ENCODE data around the gene SCP2.

SCP2 gene, protein sequence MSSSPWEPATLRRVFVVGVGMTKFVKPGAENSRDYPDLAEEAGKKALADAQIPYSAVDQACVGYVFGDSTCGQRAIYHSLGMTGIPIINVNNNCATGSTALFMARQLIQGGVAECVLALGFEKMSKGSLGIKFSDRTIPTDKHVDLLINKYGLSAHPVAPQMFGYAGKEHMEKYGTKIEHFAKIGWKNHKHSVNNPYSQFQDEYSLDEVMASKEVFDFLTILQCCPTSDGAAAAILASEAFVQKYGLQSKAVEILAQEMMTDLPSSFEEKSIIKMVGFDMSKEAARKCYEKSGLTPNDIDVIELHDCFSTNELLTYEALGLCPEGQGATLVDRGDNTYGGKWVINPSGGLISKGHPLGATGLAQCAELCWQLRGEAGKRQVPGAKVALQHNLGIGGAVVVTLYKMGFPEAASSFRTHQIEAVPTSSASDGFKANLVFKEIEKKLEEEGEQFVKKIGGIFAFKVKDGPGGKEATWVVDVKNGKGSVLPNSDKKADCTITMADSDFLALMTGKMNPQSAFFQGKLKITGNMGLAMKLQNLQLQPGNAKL

DNA sequence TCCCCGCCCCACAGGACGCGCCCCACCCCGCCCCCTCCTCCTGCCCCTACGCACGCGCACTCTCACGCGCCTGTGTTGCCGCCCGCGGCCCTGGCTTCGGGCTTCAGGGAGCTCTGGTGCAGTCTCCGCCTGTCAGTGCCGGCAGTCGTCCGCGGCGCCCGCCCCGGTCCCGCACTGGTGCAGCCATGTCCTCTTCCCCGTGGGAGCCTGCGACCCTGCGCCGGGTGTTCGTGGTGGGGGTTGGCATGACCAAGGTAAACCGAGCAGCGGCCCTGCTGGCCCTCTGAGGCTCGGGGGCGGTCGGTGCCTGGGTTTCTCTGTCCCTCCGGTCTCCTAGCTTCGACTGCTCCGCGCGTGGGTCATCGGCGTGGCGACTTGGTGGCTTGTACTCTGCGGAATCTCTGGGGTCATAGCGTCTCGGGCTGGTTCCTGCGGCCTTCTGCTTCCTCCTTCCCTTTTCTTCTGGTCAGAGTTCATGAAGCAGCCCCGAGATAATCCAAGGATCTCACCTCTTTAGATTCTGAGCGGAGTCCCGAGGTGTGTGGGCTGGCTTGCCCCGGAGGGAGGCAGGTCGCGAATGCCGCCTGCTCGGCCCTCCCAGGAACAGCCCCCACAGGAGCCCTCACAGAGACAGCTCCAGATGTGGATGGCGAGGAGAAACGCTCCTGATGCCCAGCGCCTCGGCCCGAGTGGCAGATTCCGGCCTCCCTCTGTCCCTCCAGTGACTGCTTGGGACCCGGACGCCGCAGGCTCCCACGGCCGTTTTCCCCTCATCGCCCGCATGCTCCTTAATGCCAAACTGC, at the start of gene SCP2:
Gene SCP2, plus strand, starts transcription at position 65 of the 803 bp plus-strand sequence. Its CDS starts 121 bp downstream, at position 186.
- DNase-seq (ENCODE audit: low read depth, low spot score), result no peak

DNA sequence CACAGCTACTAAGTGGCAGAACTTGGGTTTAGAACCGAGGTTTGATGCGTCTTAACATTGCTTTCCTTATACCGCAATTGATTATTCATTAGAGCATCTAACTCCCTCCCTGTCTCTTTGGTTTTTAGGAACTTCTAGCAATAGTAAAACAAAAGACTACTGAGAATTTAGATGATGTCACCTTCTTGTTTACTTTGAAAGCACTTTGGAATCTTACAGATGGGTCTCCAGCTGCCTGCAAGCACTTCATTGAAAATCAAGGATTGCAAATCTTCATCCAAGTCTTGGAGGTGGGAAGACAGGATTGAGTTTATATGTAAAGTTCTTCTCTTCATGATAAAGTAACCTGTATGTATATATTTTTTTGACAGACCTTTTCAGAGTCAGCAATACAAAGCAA, 49.5 kb upstream of the SCP2 start:
- no peak for DNase-seq (ENCODE audit: low read depth, low spot score)

DNA sequence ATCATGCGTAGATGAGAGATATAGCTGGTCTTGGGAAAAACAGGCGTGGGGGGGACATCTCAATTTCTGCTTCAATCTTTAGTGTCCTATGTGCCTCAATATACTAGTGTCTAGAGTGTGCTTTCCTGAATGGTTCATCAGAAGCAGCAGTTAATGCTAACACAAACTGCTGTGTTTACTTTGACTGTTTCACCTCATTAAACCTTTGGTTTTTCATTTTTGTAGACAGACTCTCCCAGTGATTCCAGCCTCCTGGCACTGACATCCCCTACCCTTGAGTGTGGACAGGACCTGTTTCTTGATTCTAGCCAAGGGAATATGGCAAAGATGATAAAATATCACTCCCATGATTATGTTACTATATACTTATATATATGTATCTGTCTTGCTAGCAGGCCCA, 46.9 kb upstream of the SCP2 start:
- DNase-seq (ENCODE audit: low read depth, low spot score), result no peak

DNA sequence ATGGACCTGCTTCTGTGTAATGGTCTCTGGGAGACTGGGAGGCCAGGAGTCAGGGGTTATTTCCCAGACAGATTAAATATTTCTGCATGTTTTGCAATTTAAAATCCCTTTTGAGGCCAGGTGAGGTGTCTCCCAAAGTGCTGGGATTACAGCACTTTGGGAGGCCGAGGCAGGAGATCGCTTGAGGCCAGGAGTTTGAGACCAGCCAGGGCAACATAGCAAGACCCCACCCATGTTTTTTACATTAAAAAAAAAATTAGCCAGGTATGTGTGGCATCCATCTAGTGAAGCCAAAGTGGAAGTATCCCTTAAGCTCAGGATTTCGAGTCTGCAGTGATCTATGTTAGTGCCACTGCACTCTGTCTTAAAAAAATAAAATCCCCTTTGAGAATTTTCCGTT, 39.6 kb upstream of the SCP2 start:
- DNase-seq (ENCODE audit: low read depth, low spot score), result no peak

DNA sequence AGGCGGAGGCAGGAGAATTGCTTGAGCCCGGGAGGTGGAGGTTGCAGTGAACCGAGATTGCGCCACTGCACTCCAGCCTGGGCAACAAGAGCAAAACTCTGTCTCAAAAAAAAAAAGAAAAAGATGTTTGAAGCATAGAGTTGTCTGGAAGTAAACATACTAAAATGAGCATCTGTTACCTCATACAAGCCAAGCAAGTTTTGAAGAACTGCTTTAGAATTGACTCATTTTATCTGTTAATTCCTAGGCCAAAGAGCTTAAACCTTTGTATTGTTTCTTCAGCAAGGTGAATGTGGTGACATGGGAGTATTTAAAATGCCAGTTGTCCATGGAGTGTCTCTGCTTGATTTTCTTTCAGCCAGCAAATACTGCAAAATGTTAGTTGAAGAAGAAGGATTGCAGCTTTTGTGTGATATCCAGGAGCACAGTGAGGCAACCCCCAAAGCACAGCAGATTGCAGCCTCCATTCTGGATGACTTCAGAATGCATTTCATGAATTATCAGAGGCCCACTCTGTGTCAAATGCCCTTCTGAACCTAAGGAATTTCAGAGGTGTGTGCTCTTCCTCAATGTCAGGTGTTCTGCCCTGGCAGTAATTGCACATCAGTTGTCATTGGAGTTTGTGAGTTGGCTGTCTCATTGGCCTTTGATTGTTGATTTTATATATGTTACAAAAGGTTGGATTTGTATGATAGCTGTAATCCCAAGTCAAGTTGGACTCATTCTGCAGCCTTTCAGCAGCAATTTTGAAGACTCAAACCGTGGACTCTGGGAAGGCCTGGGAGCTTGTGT, 34.5 kb upstream of the SCP2 start:
- DNase-seq (ENCODE audit: low read depth, low spot score), result no peak

DNA sequence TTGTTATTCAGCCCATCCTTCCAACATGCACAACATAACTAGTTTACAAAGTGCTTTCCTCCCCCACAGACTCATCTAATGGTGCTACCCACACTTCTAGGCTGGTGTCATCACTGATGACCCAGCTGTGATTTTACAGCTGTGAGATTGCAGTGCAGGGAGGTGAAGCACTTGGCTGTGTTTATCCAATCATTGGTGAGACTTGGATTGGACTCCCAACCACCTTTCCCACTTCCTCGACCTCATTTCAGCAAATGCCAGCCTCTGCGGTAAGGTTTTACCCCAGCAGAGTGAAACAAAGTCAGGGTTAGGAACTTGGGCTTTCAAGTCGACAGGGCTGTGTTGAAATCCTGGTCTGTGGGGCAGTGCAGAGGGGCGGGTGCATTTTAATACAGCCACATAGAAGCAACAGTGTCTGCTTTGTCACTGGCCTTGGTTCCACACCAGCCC, 27.6 kb upstream of the SCP2 start:
- DNase-seq (ENCODE audit: low read depth, low spot score), result no peak

DNA sequence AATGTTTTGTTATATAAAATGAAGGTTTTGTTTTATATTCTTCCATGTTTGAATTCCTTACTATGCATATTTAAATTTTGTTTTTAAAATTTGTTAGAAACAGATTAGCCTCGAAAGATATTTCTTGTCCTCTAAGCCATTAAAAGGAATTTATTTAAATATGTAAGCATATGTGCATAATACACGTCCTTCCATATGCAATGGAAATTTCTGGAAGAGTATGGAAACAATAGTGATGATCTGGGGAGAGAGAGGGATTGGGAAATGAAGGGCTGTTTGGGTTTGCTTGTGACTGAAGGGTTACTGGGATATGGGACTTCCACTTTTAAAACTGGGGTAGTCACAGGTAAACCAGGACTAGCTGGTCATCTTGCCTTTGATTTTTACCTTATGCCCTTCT, 26.7 kb upstream of the SCP2 start:
- no peak for DNase-seq (ENCODE audit: low read depth, low spot score)

DNA sequence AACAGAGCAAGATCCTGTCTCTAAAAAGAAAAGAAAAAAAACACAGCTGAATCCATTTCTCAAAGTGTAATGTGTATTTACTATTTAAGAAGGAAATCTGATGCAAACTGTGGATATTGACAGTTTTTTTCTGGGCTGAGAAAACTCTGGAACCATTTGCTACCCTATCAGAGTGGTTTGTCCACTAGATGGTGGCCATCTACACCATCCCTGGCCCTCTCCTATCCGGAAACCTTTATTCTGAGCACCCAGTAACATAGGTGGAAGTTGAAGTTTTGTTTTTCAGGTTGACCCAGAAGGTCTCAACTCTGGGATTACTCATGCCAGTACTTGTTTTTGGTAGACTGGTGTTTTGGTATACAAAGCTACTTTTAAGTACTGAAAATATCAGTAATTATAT, 25.7 kb upstream of the SCP2 start:
- DNase-seq (ENCODE audit: low read depth, low spot score), result no peak

DNA sequence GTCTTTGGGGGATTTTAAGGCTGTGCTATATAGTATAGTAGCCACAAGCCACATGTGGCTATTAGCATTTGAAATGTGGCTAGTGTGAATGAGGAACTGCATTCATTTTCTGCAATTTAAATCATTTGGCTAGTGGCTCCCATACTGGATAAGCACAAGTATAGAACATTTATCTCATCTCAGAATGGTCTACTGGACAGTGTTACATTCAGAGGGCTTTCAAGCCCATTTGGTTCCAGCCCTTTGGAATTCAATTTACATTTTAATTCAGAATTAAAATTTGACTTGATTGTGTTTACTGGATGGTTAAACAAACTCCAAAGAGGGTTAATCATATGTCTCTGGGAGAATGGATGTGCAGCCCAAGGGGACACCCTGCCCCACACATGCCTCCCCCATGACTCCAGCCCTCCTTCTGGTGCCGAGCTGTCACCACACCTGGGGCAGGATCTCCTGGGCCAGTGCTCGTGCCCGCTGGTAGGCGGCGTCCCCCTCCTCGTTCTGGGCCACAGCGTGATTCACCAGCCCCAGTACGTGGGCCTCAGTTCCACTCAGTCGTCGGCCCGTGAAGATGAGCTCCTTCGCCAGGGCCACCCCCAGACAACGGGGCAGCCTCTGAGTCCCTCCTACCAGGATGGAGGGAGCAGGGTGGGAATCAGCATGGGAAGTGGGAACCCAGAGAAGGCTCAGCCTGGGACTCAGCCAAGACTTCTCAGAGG, 22.7 kb upstream of the SCP2 start:
- no peak for DNase-seq (ENCODE audit: low read depth, low spot score)

DNA sequence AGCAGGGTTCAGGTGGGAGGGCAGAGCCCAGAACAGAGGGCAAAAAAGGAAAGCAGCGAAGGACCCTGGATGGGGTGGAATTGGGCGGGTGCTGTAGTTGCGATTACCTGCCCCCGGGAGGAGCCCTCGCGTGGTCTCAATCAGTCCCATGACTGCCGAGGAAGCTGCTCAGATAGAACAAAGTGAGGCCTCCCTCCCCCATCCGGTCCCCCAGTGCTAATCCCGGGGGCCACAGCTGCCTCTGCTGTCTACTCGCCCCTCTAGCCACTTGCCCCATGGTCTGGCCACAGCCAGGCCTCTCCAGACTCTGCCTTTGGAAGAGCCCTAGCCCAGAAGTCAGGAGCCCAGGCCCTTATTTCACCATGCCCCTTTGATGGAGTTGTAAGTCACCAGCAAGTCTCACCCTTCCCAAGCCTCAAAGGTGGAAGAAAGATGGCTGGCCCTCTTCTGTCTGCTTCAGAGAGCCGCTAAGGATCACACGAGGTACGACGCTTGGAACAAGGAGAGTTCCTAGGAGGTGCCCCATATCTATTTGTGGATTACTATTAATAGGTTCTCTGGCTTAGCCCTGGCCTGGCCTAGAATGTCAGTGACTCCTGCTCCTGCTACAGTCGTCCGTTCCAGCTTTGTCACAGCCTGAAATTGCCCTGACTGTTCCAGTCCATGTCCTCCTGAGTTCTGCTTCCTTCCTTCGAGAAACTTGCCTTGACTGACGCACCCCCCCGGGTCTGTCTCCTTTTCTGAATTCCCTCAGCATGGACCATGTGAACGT, 22.0 kb upstream of the SCP2 start:
- no peak for DNase-seq (ENCODE audit: low read depth, low spot score)

DNA sequence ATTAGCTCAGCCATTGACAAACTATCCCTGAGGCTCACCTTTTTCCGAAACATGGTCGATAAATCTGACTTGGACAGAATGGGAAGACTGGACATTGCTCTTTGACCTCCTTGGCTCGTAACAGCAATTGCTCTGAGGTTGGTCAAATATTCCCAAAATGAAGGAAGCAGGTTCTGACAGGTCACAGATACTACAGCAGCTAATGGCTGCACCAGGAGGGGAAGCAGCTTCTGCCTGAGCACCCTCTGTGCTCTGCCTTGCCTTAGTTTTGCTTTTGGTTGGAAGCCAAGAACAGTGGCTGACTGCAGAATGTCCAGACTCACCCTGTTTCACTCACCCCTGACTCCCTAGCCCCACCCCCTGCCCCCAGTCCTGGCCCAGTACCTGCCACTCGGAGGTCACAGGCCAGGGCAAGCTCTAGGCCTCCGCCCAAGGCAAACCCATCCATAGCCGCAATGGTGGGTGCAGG, 20.9 kb upstream of the SCP2 start:
- no peak for DNase-seq (ENCODE audit: low read depth, low spot score)

DNA sequence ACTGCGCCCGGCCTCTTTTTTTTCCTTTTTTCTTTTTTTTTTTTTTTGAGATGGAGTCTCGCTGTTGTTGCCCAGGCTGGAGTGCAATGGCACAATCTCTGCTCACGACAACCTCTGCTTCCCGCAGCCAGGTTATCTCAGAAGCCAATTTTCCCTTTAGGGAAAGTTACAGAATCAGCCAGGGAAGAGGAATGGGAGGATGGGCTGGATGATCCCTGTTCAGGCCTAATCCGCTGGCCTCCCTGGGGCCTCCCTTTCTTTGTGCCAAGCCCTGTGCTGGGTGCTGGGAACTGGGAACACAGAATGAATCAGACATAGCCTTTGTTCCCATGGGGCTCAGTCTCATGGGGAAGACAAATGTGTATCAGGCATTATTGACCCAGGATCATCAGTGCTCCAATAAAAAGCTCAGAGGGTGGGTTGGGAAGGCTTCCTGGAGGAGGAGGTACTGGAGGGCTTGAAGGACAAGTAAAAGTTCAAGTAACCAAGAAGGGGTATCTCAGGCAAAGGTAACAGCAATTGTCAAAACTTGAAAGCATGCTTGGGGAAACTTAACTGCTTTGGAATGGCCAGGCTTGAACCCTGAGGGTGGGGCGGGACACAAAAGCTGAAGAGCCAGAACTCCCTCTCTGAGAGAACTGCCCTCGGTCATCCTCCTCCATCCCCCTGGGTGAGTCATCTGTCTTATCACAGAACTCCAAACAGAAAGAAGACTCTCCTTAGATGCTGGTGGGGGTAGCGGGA, 19.8 kb upstream of the SCP2 start:
- no peak for DNase-seq (ENCODE audit: low read depth, low spot score)

DNA sequence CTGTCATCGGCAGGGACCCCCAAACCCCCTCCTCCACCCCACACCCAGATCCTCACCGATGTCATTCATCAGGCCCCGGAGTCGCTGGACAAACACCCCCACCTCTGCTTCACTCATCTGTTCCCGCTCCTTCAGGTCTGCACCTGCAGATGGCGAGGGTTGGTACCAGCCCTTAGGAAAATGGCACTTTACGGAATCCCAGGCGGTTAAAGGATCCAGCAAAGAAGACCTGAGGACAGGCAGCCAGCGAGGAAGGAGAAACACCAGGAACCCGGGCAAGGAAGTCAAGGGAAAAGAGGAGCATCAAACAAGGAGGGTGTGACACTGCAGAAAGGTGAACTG, 19.3 kb upstream of the SCP2 start:
- no peak for DNase-seq (ENCODE audit: low read depth, low spot score)

DNA sequence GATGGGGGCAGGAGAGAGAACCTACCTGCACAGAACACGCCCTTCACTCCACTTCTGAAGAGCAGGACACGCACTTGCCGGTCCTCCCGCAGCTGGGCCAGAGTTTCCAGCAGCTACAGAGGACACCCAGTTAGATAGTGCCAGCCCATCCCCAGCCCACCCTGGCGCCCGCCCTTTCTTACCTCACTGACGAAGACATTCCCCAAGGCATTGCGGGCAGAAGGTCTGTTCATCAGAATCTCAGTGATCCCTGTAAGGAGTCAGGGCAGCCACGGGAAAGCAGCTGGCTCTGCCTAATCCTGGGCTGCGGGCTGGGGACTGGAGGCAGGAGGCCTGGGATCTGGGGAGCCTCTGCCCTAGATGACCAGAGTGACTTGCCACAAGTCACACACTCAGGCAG, 15.5 kb upstream of the SCP2 start:
- no peak for DNase-seq (ENCODE audit: low read depth, low spot score)

DNA sequence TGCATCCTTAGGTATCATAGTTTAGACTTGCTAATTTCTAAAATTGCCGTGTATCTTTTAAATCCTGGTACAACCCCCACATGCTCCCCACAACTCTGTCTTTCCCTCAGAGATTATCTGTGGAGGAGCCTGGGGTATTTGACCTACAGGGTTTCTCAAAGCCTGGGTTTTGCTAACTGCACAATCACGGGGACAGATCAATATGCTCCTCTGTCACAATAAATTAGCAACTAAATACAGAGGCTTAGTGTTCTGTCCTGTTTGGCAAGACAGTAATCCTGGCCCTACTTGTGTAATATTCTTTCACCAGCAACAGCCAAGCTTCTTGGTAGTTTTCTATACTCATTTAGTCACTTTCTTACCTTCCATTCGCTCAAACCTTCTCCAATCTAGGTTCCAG, 14.1 kb upstream of the SCP2 start:
- DNase-seq (ENCODE audit: low read depth, low spot score), result no peak

DNA sequence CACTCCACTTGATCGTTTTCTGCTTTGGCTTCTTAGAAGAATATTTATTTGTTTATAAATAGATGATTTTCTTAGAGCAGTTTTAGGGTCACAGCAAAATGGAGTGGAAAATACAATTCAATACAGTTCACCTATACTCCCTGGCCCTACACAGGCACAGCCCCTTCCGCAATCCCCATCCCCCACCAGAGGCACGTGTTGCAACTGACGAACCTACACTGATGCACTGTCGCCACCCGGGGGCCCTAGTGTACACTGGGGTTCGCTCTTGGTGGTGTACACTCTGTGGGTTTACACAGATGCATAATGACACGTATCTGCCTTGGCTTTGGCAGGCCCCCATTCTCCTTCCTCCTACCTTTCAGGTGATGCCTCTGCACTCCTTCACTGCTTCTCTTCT, 13.5 kb upstream of the SCP2 start:
- no peak for DNase-seq (ENCODE audit: low read depth, low spot score)

DNA sequence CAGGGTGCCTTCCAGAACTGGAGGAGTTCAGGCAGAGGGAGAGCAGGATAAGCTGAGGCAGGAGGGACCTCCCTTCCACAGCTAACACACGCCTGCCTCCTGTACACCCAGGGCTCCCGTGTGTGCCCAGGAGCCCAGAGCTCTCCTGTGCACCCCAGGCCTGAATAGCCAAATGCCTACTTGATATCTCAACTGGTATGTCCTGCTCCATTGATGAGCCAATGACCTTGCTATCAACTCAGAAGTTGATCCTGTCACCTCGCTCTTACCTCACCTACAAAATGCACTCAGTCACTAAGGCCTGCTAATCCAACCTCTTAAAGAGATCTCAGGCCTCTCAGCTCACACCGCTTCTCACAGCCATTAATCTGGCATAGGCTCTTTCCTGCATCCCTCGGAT, 12.6 kb upstream of the SCP2 start:
- no peak for DNase-seq (ENCODE audit: low read depth, low spot score)

DNA sequence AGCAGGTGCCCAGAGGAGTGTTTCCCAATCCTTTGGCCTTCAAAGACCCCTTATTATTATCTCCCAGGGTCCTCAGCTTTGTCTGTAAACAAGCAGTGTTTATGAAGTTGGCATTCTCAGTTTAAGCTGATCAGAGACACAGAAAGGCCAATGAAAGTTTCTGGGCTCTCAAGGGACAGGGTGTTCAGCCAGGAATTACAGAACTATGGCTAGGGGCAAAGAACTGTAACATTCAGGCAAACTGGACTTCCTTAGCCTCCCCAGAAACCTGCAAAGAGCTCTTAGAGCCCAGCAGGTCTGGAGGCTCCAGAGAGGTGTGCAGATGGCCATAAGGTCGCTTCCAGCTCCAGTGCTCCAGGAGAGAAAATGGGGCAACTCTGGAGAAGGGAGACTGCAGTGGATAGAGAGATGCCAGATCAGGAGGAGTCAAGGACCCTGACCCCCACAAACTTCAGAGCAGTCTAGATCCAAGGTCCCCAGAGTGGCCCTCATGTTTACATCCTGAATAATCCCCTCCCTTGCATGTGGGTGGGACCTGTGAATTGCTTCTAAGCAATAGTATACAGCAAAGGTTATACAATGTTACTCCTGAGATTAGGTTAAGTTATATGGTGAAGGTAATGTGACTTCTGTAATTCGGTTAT, 11.7 kb upstream of the SCP2 start:
- no peak for DNase-seq (ENCODE audit: low read depth, low spot score)

DNA sequence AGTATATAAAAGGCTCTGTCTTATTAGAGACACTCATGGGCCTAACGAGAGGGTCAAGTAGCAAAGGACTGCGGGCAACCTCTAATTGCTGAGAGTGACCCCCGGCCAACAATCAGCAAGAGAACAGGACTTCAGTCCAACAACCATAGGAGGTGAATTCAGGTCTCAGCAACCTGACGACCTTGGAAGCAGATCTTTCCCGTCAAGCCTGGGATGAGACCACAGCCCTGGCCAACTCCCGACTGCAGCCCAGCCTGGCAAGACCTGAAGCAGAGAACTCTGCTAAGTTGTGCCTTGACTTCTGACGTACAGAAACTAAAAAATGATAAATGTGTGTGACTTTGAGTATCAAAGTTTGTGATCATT, 11.2 kb upstream of the SCP2 start:
- DNase-seq (ENCODE audit: low read depth, low spot score), result no peak

Measured in iPS DF 19.7 (cell line).